Neural cell (in vitro differentiated cells): ENCODE measurements around the gene MYEF2.

ENCODE experiments used
- EZH2 ChIP-seq: fragments of 200-600, 300-800 bp; shearing (Covaris generic), sonication (generic); IDR thresholded peaks from 2 replicates; pipeline ENCODE4 v1.6.1; 2014; ENCODE audit warnings: antibody characterized with exemption, low read length, borderline replicate concordance, mild to moderate bottlenecking; ENCODE audit not compliant: insufficient read depth, poor library complexity, severe bottlenecking
- TF ChIP-seq, protein P1 (sequence below): IDR thresholded peaks from 2 replicates; pipeline ENCODE4 v1.6.1; 2012; ENCODE audit warnings: borderline replicate concordance

- TF ChIP-seq, protein P1, sequence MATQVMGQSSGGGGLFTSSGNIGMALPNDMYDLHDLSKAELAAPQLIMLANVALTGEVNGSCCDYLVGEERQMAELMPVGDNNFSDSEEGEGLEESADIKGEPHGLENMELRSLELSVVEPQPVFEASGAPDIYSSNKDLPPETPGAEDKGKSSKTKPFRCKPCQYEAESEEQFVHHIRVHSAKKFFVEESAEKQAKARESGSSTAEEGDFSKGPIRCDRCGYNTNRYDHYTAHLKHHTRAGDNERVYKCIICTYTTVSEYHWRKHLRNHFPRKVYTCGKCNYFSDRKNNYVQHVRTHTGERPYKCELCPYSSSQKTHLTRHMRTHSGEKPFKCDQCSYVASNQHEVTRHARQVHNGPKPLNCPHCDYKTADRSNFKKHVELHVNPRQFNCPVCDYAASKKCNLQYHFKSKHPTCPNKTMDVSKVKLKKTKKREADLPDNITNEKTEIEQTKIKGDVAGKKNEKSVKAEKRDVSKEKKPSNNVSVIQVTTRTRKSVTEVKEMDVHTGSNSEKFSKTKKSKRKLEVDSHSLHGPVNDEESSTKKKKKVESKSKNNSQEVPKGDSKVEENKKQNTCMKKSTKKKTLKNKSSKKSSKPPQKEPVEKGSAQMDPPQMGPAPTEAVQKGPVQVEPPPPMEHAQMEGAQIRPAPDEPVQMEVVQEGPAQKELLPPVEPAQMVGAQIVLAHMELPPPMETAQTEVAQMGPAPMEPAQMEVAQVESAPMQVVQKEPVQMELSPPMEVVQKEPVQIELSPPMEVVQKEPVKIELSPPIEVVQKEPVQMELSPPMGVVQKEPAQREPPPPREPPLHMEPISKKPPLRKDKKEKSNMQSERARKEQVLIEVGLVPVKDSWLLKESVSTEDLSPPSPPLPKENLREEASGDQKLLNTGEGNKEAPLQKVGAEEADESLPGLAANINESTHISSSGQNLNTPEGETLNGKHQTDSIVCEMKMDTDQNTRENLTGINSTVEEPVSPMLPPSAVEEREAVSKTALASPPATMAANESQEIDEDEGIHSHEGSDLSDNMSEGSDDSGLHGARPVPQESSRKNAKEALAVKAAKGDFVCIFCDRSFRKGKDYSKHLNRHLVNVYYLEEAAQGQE = no peak
- TF ChIP-seq EZH2 = no peak
Observed at GRCh38 chr15:48185529-48185928, 7.4 kb upstream of the MYEF2 start.
